GM19438 (cell line): Measurements from ENCODE around the gene ZFAND2A.
"Not testable (repeated sequence)": the region's sequence is repeated elsewhere in the genome, so short reads cannot be mapped to it uniquely, and the experiment has no call there.

ENCODE experiments used
- ATAC-seq: cut with Tn5 transposase; IDR thresholded peaks from one replicate; pipeline ENCODE4 v1.9.1; 2021; ENCODE audit warnings: low read depth; ENCODE audit not compliant: unreplicated experiment

ZFAND2A gene

GRCh38 chr7:1159891-1160669, at the start of gene ZFAND2A:
TSS of gene ZFAND2A (minus strand) at chr7:1160196. CDS start at chr7:1158212, 1,984 bp downstream.
- peak; percentile 95 for ATAC-seq

- ATAC-seq, result no peak
Observed at GRCh38 chr7:1209097-1209496, 49.1 kb upstream of the ZFAND2A start.

- ATAC-seq, result not testable (repeated sequence)
Observed at GRCh38 chr7:1205742-1206141, 45.7 kb upstream of the ZFAND2A start.

GRCh38 chr7:1204460-1205140, 44.6 kb upstream of the ZFAND2A start:
- no peak for ATAC-seq

- not testable (repeated sequence) for ATAC-seq
Observed at GRCh38 chr7:1202914-1203313, 42.9 kb upstream of the ZFAND2A start.

- ATAC-seq, result no peak
Observed at GRCh38 chr7:1201916-1202315, 41.9 kb upstream of the ZFAND2A start.

- no peak for ATAC-seq
Observed at GRCh38 chr7:1200045-1200444, 40.0 kb upstream of the ZFAND2A start.

- no peak for ATAC-seq
Observed at GRCh38 chr7:1197997-1198625, 38.1 kb upstream of the ZFAND2A start.

GRCh38 chr7:1196950-1197349, 37.0 kb upstream of the ZFAND2A start:
- ATAC-seq, result no peak

GRCh38 chr7:1196441-1196840, 36.4 kb upstream of the ZFAND2A start:
- not testable (repeated sequence) for ATAC-seq

- no peak for ATAC-seq
Observed at GRCh38 chr7:1193593-1194424, 33.8 kb upstream of the ZFAND2A start.

GRCh38 chr7:1192171-1192676, 32.2 kb upstream of the ZFAND2A start:
- no peak for ATAC-seq

- ATAC-seq, result no peak
Observed at GRCh38 chr7:1189986-1190772, 30.2 kb upstream of the ZFAND2A start.

GRCh38 chr7:1188720-1189294, 28.8 kb upstream of the ZFAND2A start:
- ATAC-seq, result no peak

GRCh38 chr7:1187127-1187526, 27.1 kb upstream of the ZFAND2A start:
- ATAC-seq, result no peak

- ATAC-seq, result no peak
Observed at GRCh38 chr7:1181640-1182039, 21.6 kb upstream of the ZFAND2A start.

GRCh38 chr7:1181031-1181430, 21.0 kb upstream of the ZFAND2A start:
- no peak for ATAC-seq

- ATAC-seq, result no peak
Observed at GRCh38 chr7:1176891-1177373, 16.9 kb upstream of the ZFAND2A start.
